H1 (cell line): Measurements from ENCODE around the gene DSCAM. TPM values are rescaled to one million over a fixed set of nuclear protein-coding genes. Genes with fewer than 3 reads are reported as not detected.

ENCODE experiments used
- CTCF ChIA-PET: fragments of 300-600 bp; sonication (Branson Sonifier 250); formaldehyde crosslinking; loops from one replicate; lab custom pipeline; 2021; ENCODE audit not compliant: partially characterized antibody; lab: Charles Lee
- POLR2A ChIA-PET: fragments of 300-600 bp; sonication (Branson Sonifier 250); formaldehyde crosslinking; loops from one replicate; lab custom pipeline; 2021; ENCODE audit warnings: inconsistent platforms; ENCODE audit not compliant: partially characterized antibody; lab: Charles Lee
- DNase-seq, 2 experiments: peaks; one replicate each; pipeline versions ENCODE4 v3.0.0 to v3.0.0-alpha.2; 2010 to 2022; ENCODE audit warnings: low spot score in 2 of 2, low read depth in 1 of 2, mixed read lengths in 1 of 2
- FAIRE-seq: peaks from 2 replicates; lab custom pipeline; 2011; peaks lifted over from hg19 to GRCh38; lab: Jason Lieb, UNC
- H2AFZ ChIP-seq: 2 replicates; pipeline ENCODE4 v1.8.1; 2012; ENCODE audit warnings: low read length, inconsistent platforms
- H2AK5ac ChIP-seq: 2 replicates; pipeline ENCODE4 v1.6.1; 2013; ENCODE audit warnings: low read depth, low read length
- H2BK120ac ChIP-seq: replicated peaks from 2 replicates; pipeline ENCODE3; 2013; ENCODE audit warnings: low read depth, low read length, inconsistent platforms
- H2BK12ac ChIP-seq: 2 replicates; pipeline ENCODE4 v1.6.1; 2013; ENCODE audit warnings: low read depth, low read length
- H2BK15ac ChIP-seq: 2 replicates; pipeline ENCODE4 v1.6.1; 2013; ENCODE audit warnings: low read length
- H2BK20ac ChIP-seq: 2 replicates; pipeline ENCODE4 v1.6.1; 2013; ENCODE audit warnings: low read length
- H2BK5ac ChIP-seq: 2 replicates; pipeline ENCODE4 v1.6.1; 2013; ENCODE audit warnings: low read depth, low read length
- H3K14ac ChIP-seq: 2 replicates; pipeline ENCODE4 v1.6.1; 2013; ENCODE audit warnings: inconsistent platforms; ENCODE audit not compliant: insufficient read length
- H3K18ac ChIP-seq: 2 replicates; pipeline ENCODE4 v1.6.1; 2013; ENCODE audit warnings: low read length; ENCODE audit errors: extremely low read depth
- H3K23ac ChIP-seq: 2 replicates; pipeline ENCODE4 v1.6.1; 2013; ENCODE audit warnings: inconsistent platforms; ENCODE audit not compliant: insufficient read length
- H3K23me2 ChIP-seq: 2 replicates; pipeline ENCODE4 v1.6.1; 2013; ENCODE audit warnings: low read depth, low read length
- H3K27ac ChIP-seq: 2 replicates; pipeline ENCODE4 v1.6.1; 2011; ENCODE audit warnings: low read depth, low read length, inconsistent platforms
- H3K27me3 ChIP-seq, 4 experiments: replicated peaks in 1 of 4; 1 replicate in 1 of 4; 2 replicates in 3 of 4; pipeline versions ENCODE4 v1.6.1 to v1.8.1; 2011 to 2013; ENCODE audit warnings: low read length in 3 of 4, mild to moderate bottlenecking in 3 of 4, inconsistent platforms in 2 of 4, mixed read lengths in 2 of 4, moderate library complexity in 1 of 4; ENCODE audit not compliant: control insufficient read depth in 3 of 4, insufficient read depth in 3 of 4; ENCODE audit errors: extremely low read depth in 1 of 4
- H3K36me3 ChIP-seq, 4 experiments: 2 replicates each; pipeline versions ENCODE4 v1.6.1 to v1.8.1; 2011 to 2013; ENCODE audit warnings: mild to moderate bottlenecking in 4 of 4, low read length in 3 of 4, moderate library complexity in 2 of 4, control low read depth in 1 of 4, inconsistent platforms in 1 of 4; ENCODE audit not compliant: insufficient read depth in 4 of 4, control insufficient read depth in 2 of 4
- H3K4ac ChIP-seq: replicated peaks from 2 replicates; pipeline ENCODE3; 2013; ENCODE audit warnings: low read length, low read depth, mixed read lengths, inconsistent platforms; ENCODE audit not compliant: insufficient read length
- H3K4me1 ChIP-seq, 4 experiments: replicated peaks in 1 of 4; 1 replicate in 1 of 4; 2 replicates in 3 of 4; pipeline versions ENCODE4 v1.6.1 to v1.8.1; 2011 to 2013; ENCODE audit warnings: low read length in 3 of 4, inconsistent platforms in 2 of 4, mixed read lengths in 1 of 4; ENCODE audit not compliant: insufficient read depth in 4 of 4, control insufficient read depth in 3 of 4
- H3K4me2 ChIP-seq, 2 experiments: 2 replicates each; pipeline versions ENCODE4 v1.6.1 to v1.8.1; 2011 to 2013; ENCODE audit warnings: low read depth in 2 of 2, low read length in 2 of 2, control low read depth in 1 of 2, inconsistent platforms in 1 of 2, mild to moderate bottlenecking in 1 of 2; ENCODE audit not compliant: insufficient read depth in 1 of 2
- H3K4me3 ChIP-seq, 4 experiments: fragments of 200-600, 300-600 bp in 1 of 4; sonication (generic), shearing (Covaris generic), sonication (Bioruptor Twin) in 1 of 4; 2 replicates each; pipeline versions ENCODE4 v1.5.1 to v1.8.1; 2011 to 2016; ENCODE audit warnings: low read length in 4 of 4, low read depth in 3 of 4, control low read depth in 2 of 4, inconsistent platforms in 2 of 4, mild to moderate bottlenecking in 2 of 4, mixed read lengths in 1 of 4, moderate library complexity in 1 of 4; ENCODE audit not compliant: insufficient read depth in 2 of 4; ENCODE audit errors: extremely low read depth in 1 of 4
- H3K56ac ChIP-seq: replicated peaks from 2 replicates; pipeline ENCODE3; 2013; ENCODE audit warnings: low read depth, mild to moderate bottlenecking, mixed read lengths, low read length, inconsistent platforms; ENCODE audit not compliant: insufficient read length
- H3K79me1 ChIP-seq: 2 replicates; pipeline ENCODE4 v1.6.1; 2013; ENCODE audit warnings: low read depth, low read length, control low read depth
- H3K79me2 ChIP-seq, 2 experiments: 2 replicates each; pipeline versions ENCODE4 v1.6.1 to v1.8.1; 2012 to 2013; ENCODE audit warnings: low read length in 2 of 2, mild to moderate bottlenecking in 2 of 2, inconsistent platforms in 1 of 2; ENCODE audit not compliant: insufficient read depth in 2 of 2, control insufficient read depth in 1 of 2
- H3K9ac ChIP-seq, 4 experiments: replicated peaks in 1 of 4; 1 replicate in 1 of 4; 2 replicates in 3 of 4; pipeline versions ENCODE4 v1.6.1 to v1.8.1; 2011 to 2013; ENCODE audit warnings: low read depth in 3 of 4, low read length in 3 of 4, control low read depth in 2 of 4, mild to moderate bottlenecking in 2 of 4, moderate library complexity in 2 of 4, inconsistent platforms in 1 of 4; ENCODE audit errors: extremely low read depth in 1 of 4
- H3K9me3 ChIP-seq, 2 experiments: 2 replicates each; pipeline versions ENCODE4 v1.6.1 to v1.8.1; 2012 to 2013; ENCODE audit warnings: mild to moderate bottlenecking in 2 of 2, moderate library complexity in 2 of 2, control low read depth in 1 of 2, inconsistent platforms in 1 of 2, low read depth in 1 of 2, low read length in 1 of 2, mixed read lengths in 1 of 2; ENCODE audit not compliant: insufficient read depth in 2 of 2
- H4K20me1 ChIP-seq, 2 experiments: replicated peaks in 1 of 2; 2 replicates each; pipeline versions ENCODE3 to v1.8.1; 2011 to 2013; ENCODE audit warnings: inconsistent platforms in 2 of 2, low read length in 2 of 2, mild to moderate bottlenecking in 1 of 2; ENCODE audit not compliant: insufficient read depth in 2 of 2, control insufficient read depth in 1 of 2
- H4K5ac ChIP-seq: 2 replicates; pipeline ENCODE4 v1.6.1; 2013; ENCODE audit warnings: low read length, low read depth, mixed read lengths, inconsistent platforms; ENCODE audit not compliant: insufficient read length
- H4K8ac ChIP-seq: 2 replicates; pipeline ENCODE4 v1.8.0; 2013; ENCODE audit warnings: mild to moderate bottlenecking, moderate library complexity, low read length, inconsistent platforms; ENCODE audit not compliant: insufficient read depth; ENCODE audit errors: extremely low read depth
- H4K91ac ChIP-seq: replicated peaks from 2 replicates; pipeline ENCODE3; 2013; ENCODE audit warnings: low read length, mixed read lengths, inconsistent platforms; ENCODE audit not compliant: insufficient read length
- ASH2L ChIP-seq: fragments of 200-600, 300-600 bp; sonication (generic); IDR thresholded peaks from one replicate; pipeline ENCODE4 v1.7.1; 2017; ENCODE audit warnings: low read length
- BCL11A ChIP-seq, 2 experiments: IDR thresholded peaks; one replicate each; pipeline ENCODE4 v1.6.1; 2011; ENCODE audit warnings: low read depth in 2 of 2, low read length in 2 of 2, mild to moderate bottlenecking in 2 of 2
- CHD1 ChIP-seq: IDR thresholded peaks from 2 replicates; pipeline ENCODE4 v1.6.1; 2012; ENCODE audit warnings: low read depth, low read length, improper control_type of control experiment
- KDM4A ChIP-seq: IDR thresholded peaks from one replicate; pipeline ENCODE4 v1.7.1; 2012; ENCODE audit warnings: low read depth, mild to moderate bottlenecking, moderate library complexity, low read length, inconsistent platforms; ENCODE audit not compliant: severe bottlenecking
- NRF1 ChIP-seq: IDR thresholded peaks from 2 replicates; pipeline ENCODE4 v1.6.1; 2011; ENCODE audit warnings: mild to moderate bottlenecking, low read depth, low read length, improper control_type of control experiment
- POLR2A ChIP-seq, 2 experiments: IDR thresholded peaks; 1 replicate in 1 of 2; 2 replicates in 1 of 2; pipeline ENCODE4 v1.6.1; 2011; ENCODE audit warnings: low read depth in 2 of 2, low read length in 2 of 2, mild to moderate bottlenecking in 2 of 2; ENCODE audit errors: control extremely low read depth in 1 of 2
- RNF2 ChIP-seq: fragments of 200-900, 300-1000 bp; sonication (generic); IDR thresholded peaks from 2 replicates; pipeline ENCODE4 v1.7.1; 2016; ENCODE audit warnings: borderline replicate concordance, low read depth, mild to moderate bottlenecking, antibody characterized with exemption, low read length; ENCODE audit not compliant: poor library complexity, severe bottlenecking; ENCODE audit errors: missing control alignments
- SIX5 ChIP-seq: IDR thresholded peaks from 2 replicates; pipeline ENCODE4 v1.6.1; 2011; ENCODE audit warnings: mild to moderate bottlenecking, low read depth, low read length
- SRF ChIP-seq: IDR thresholded peaks from 2 replicates; pipeline ENCODE4 v1.6.1; 2011; ENCODE audit warnings: mild to moderate bottlenecking, low read depth, low read length, moderate library complexity
- TEAD4 ChIP-seq: IDR thresholded peaks from 2 replicates; pipeline ENCODE4 v1.6.1; 2012; ENCODE audit warnings: low read depth, low read length, inconsistent platforms, mixed read lengths
- WGBS, 2 experiments: shearing (Covaris generic) in 1 of 2; methylation state at CpG; one replicate each; pipeline versions ENCODE4 v1.1.6 to v1.1.7; 2013 to 2015; ENCODE audit warnings: low lambda C conversion rate in 2 of 2, mixed read lengths in 2 of 2, inconsistent platforms in 1 of 2, low coverage in 1 of 2, missing lambda C conversion rate in 1 of 2; ENCODE audit not compliant: insufficient replicate concordance in 2 of 2, insufficient coverage in 1 of 2, insufficient read length in 1 of 2; ENCODE audit errors: extremely low coverage in 1 of 2, missing lambda C conversion rate in 1 of 2; 5-methylcytosine and 5-hydroxymethylcytosine counted together
- polyA plus RNA-seq, 7 experiments: library from polyadenylated mRNA; depleted of rRNA in 3 of 7; stranded (reverse) in 5 of 7; unstranded in 2 of 7; fragments of >200 nt in 5 of 7; fragments of 200-250 nt in 2 of 7; gene quantifications; 1 replicate in 5 of 7; 2 replicates in 1 of 7; 4 replicates in 1 of 7; pipeline versions ENCODE4 v1.2.1 to v1.2.3, GENCODE V29; 2011 to 2013; ENCODE audit warnings: missing spikeins in 2 of 7, mixed read lengths in 2 of 7
- total RNA-seq: library from RNA; stranded (reverse); fragmentation: NEBNext Ultra II Directional; extraction: Animal tissue kit (Norgen Biotek cat#: 25700); gene quantifications from 2 replicates; pipeline ENCODE4 v1.2.1, GENCODE V29; 2021

DSCAM gene
- total and polyA plus RNA-seq, 2 of the 8 experiments (the other 6 are each of a cell fraction or from before 2014, with no cell fraction given), result 0.02 to 0.15 TPM

DNA sequence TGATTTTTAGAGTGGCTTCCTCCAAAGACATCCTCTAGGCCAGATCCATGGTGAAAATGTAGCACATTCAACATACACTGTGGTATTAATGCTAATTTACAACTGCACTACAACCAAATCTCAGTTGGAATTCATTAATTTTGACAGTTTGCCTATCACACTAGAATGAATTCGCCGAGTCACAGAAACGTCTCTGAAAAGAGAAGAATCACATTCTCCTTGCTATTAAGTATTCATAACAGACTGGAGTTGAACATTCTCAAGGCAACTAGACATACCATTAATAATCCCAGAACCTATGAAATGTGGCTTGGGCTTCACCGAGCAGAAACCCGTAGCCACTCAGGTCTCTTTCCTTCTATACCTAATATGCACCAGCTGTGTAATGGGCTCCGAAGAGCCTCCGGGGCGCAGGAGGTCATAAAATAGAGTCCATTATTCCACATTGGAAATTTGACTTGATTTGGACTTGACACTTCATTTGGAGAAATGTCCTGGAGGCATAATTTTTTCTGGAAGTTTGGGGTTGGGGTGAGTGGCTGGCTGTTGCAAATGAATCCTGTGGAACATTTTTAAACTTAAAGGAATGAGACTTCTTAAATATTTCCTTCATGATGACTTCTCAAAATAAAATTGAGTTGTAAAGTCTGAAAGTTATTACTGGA lies 117.1 kb downstream of the DSCAM start:
- H2BK120ac ChIP-seq, result no peak overlapping the region
- no peak overlapping the region for H3K4ac ChIP-seq
- H3K9me3 ChIP-seq, result no peaks in the 10 kb centered on the region
- H4K8ac ChIP-seq, result no peak overlapping the region
- H3K23me2 ChIP-seq, result no peaks in the 10 kb centered on the region
- H4K5ac ChIP-seq, result no peak overlapping the region
- H3K14ac ChIP-seq, result no peak overlapping the region
- no peak overlapping the region for H2BK20ac ChIP-seq
- H2BK5ac ChIP-seq, result no peak overlapping the region
- H3K56ac ChIP-seq, result no peak overlapping the region
- H3K4me3 ChIP-seq, result no peak overlapping the region
- H2AFZ ChIP-seq, result no peak overlapping the region
- H2BK15ac ChIP-seq, result no peak overlapping the region
- no peak overlapping the region for H2BK12ac ChIP-seq
- H3K79me1 ChIP-seq, result no peaks in the 10 kb centered on the region
- no peaks in the 10 kb centered on the region for H3K79me2 ChIP-seq
- H3K4me1 ChIP-seq, result no peaks in the 10 kb centered on the region
- no peaks in the 10 kb centered on the region for H3K36me3 ChIP-seq
- H2AK5ac ChIP-seq, result no peak overlapping the region
- FAIRE-seq (no peak), DNase-seq (no peak)
- no peak overlapping the region for H3K23ac ChIP-seq
- no peak overlapping the region for H3K9ac ChIP-seq
- no peaks in the 10 kb centered on the region for H3K27me3 ChIP-seq
- ChIA-PET CTCF (no interaction called here), POLR2A (no interaction called here)
- no peak for TF ChIP-seq NRF1
- TF ChIP-seq POLR2A (IDR thresholded peaks at IDR 0.05; ENCODE audit: control extremely low read depth in 1 of 2, low read depth in 2 of 2, low read length in 2 of 2), result no peak
- no peak for TF ChIP-seq SRF
- no peak for TF ChIP-seq ASH2L
- TF ChIP-seq SIX5, result no peak
- TF ChIP-seq TEAD4, result no peak
- TF ChIP-seq RNF2, result no peak
- TF ChIP-seq BCL11A (IDR thresholded peaks at IDR 0.05; ENCODE audit: low read depth in 2 of 2, low read length in 2 of 2), result no peak
- TF ChIP-seq KDM4A, result no peak
- TF ChIP-seq CHD1, result no peak
- H4K91ac ChIP-seq, result no peak overlapping the region
- 91% methylated on average over 8 of the region's 8 CpGs; no CpG with 5 or more reads in 1 of the 2 experiments for WGBS, 2 experiments
- H3K4me2 ChIP-seq, result no peak overlapping the region
- no peak overlapping the region for H3K27ac ChIP-seq
- H4K20me1 ChIP-seq, result no peaks in the 10 kb centered on the region
- no peak overlapping the region for H3K18ac ChIP-seq
